Measurements from ENCODE around the gene GCNA.
"Not testable (repeated sequence)": the region's sequence is repeated elsewhere in the genome, so short reads cannot be mapped to it uniquely, and the experiment has no call there.

GCNA gene

DNA sequence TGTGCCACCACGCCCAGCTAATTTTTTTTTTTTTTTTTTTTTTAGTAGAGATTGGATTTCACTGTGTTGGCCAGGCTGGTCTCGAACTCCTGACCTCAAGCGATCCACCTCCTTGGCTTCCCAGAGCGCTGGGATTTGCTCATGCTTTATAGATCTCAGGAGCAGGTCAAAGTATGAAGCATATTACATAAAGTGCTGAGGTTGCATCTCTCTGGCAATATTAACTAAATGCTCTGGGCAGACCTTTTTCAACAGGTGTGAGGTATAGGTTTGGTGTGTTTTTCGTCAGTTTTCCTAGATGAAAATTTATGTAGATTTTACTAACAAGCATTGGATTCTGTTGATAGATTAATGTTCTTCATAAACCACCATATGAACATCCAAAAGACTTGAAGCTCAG lies 19.3 kb upstream of the GCNA start:
- TF ChIP-seq, protein P1, sequence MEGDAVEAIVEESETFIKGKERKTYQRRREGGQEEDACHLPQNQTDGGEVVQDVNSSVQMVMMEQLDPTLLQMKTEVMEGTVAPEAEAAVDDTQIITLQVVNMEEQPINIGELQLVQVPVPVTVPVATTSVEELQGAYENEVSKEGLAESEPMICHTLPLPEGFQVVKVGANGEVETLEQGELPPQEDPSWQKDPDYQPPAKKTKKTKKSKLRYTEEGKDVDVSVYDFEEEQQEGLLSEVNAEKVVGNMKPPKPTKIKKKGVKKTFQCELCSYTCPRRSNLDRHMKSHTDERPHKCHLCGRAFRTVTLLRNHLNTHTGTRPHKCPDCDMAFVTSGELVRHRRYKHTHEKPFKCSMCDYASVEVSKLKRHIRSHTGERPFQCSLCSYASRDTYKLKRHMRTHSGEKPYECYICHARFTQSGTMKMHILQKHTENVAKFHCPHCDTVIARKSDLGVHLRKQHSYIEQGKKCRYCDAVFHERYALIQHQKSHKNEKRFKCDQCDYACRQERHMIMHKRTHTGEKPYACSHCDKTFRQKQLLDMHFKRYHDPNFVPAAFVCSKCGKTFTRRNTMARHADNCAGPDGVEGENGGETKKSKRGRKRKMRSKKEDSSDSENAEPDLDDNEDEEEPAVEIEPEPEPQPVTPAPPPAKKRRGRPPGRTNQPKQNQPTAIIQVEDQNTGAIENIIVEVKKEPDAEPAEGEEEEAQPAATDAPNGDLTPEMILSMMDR (IDR thresholded peaks at IDR 0.05; ENCODE audit: low read depth, low read length), result no peak
- no peak overlapping the region for H3K4me3 ChIP-seq (ENCODE audit: low read depth, low read length)

DNA sequence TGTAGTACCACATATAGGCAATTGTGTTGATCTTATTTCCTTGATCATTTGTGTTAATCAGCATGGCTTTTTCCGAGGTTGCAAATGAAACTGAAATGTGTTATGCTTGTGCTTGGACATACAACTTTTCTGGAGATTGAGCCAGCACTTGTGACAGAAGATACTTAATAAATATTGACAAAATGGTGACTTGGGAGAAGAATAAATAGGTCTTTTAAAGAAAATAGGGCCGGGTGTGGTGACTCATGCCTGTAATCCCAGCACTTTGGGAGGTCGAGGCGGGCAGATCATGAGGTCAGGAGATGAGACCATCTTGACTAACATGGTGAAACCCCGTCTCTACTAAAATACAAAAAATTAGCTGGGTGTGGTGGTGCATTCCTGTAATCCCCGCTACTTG lies 18.5 kb upstream of the GCNA start:
- H3K4me3 ChIP-seq (ENCODE audit: low read depth, low read length), result not testable (repeated sequence)

DNA sequence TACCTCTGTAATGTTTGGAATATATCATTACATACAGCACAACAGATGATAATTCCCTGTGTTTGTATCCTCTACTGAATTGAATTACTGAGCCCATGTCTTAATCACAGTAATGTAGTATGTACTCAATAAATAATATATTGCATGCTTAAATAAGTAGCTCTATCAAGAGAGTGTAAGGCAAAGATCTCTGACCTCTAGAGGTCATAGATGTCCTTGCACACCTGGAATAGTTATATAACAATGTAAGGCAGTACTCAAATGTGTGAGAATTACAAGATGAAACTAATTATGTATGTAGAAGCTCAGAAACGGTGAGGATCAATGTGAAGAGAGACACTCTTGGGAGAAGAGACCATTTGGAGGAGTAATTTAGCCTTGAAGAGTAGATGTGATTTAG lies 14.3 kb upstream of the GCNA start:
- no peak overlapping the region for H3K4me3 ChIP-seq (ENCODE audit: low read depth, low read length)
- TF ChIP-seq, protein P1 (IDR thresholded peaks at IDR 0.05; ENCODE audit: low read depth, low read length), result no peak

DNA sequence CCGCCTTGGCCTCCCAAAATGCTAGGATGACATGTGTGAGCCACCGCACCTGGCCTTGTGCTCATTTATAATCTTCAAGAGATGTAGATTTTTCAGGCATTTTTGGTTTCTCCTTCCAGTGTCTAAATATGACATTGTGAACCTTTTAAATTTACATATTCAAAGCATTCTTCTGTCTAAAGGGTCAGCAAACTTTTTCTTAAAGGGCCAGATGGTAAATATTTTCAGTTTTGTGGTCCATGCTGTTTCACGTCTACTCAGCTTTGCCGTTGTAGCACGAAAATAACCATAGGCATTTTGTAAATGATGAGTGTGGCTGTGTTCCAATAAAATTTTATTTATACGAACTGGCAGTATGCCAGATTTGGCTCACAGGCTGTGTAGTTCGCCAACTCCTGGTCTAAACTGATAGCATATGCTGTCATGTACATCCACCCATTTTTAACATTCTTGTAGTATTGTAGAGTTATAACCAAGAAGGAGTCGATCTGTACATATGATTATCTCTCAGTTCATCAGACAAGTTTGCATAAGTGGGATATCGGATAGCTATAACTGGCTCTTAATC lies 12.7 kb upstream of the GCNA start:
- TF ChIP-seq, protein P1 (IDR thresholded peaks at IDR 0.05; ENCODE audit: low read depth, low read length), result no peak
- H3K4me3 ChIP-seq (ENCODE audit: low read depth, low read length), result no peak overlapping the region

DNA sequence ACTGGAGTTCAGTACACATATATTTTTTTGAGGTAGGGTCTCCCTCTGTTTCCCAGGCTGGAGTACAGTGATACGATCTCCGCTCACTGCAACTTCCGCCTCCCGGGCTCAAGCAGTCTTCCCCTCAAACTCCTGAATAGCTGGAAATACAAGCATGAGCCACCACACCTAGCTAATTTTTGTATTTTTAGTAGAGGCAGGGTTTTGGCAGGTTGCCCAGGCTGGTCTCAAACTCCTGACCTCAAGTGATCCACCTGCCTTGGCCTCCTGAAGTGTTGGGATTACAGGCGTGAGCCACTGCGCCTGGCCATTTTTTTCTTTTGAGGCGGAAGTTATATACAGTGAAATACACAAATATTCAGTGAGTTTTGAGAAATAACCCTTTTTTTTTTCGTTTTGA lies 6.8 kb upstream of the GCNA start:
- H3K4me3 ChIP-seq (ENCODE audit: low read depth, low read length), result not testable (repeated sequence)

DNA sequence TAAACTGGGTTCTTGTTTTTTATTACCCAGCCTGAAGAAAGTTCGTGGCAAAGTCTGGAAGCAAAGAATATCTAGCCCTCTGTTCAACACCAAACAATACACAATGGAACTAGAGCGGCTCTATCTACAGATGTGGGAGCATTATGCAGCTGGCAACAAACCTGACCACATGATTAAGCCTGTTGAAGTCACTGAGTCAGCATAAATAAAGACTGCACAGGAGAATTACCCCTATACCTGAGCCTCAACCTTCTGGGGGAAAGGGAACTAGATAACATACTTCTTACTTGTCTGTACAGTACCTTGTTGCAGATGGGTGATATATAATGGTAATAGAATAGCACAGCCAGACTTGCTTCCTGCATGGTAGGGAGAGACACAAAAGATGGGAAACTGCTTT lies 4.6 kb upstream of the GCNA start:
- H3K4me3 ChIP-seq (ENCODE audit: low read depth, low read length), result no peak overlapping the region
- TF ChIP-seq, protein P1 (IDR thresholded peaks at IDR 0.05; ENCODE audit: low read depth, low read length), result no peak

DNA sequence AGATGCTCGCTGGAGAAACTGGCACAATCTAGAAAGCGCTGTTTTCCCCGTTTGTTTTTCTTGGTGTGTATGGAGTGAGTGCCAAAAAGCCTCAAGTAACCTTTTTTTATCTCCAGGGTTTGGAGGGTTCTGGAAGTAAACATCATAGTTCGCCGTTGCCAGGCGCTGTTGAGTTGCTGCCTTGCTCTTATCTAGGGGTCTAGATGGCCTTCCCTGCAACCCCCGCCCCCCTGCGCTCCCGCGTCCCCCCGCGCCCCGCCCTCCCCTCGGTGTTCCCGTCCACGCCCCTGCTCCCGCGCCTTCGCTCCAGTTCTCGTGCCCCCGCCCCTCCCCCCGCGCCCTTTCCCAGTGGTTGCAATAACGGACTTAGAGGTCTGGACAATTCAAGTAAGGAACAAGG lies 555 bp upstream of the GCNA start:
- TF ChIP-seq, protein P1 (IDR thresholded peaks at IDR 0.05; ENCODE audit: low read depth, low read length), result no peak
- no peak overlapping the region for H3K4me3 ChIP-seq (ENCODE audit: low read depth, low read length)

DNA sequence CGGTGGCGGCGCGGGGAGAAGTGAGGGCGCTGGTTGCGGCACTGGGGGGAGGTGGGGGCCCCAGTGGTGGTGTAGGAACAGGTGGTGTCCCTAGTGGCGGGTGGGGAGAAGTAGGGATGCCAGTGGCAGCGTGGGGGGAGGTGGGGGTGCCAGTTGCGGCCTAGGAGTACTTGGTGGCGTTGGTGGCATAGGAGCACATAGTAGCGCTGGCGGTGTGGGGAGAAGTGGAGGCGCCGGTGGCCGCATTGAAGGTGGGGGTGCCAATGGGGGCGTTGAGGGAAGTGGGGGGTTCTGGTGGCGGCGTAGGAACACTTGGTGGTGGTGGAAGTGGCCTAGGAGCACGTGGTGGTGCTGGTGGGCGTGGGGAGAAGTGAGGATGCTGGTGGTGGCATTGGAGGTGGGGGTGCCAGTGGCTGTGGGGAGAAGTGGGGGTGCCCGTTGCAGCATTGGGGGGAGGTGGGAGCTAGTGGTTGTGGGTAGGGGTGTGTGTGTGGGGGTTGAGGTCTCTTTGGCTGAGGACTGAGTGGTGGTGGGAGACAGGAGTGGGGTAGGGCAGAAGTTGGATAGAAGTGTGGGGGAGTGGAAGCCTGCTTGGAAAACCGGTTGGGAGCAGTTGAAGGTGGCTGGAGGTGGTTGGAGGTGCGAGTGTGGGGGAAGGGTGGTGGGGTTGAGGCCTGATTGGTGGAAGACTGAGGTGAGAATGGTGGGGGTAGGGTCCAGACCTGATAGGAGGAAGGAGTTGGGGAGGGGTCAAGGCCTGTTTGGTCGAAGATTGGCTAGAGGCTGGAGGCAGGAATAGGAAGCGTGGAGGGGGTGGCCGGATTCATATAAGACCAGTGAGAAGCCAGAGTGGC lies 1.1 kb downstream of the GCNA start:
- H3K4me3 ChIP-seq (ENCODE audit: low read depth, low read length), result no peak overlapping the region
- TF ChIP-seq, protein P1 (IDR thresholded peaks at IDR 0.05; ENCODE audit: low read depth, low read length), result no peak
